WTC11 (cell line): ENCODE measurements around the gene DYNC1I2. TPM values are rescaled to one million over a fixed set of nuclear protein-coding genes. Genes with fewer than 3 reads are reported as not detected.

Source experiments
- ATAC-seq: fragments of 200-7000 bp; cut with Tn5 transposase; 2 replicates; pipeline ENCODE4 v1.10.0; 2021; ENCODE audit warnings: mild to moderate bottlenecking, moderate library complexity
- CTCF ChIA-PET: fragments of 300-600 bp; sonication (Branson Sonifier 250); formaldehyde crosslinking; loops from one replicate; lab custom pipeline; 2021; ENCODE audit warnings: antibody characterized with exemption; lab: Charles Lee
- POLR2A ChIA-PET: fragments of 350-600 bp; sonication (Branson Sonifier 250); formaldehyde crosslinking; loops from one replicate; lab custom pipeline; 2021; ENCODE audit warnings: antibody characterized with exemption; lab: Charles Lee
- DNase-seq: peaks from one replicate; pipeline ENCODE4 v3.0.0; 2021; ENCODE audit warnings: low spot score
- H3K27ac Mint-ChIP-seq: 2 replicates; pipeline ENCODE4 v1.8.0; 2021; ENCODE audit warnings: mixed read lengths
- H3K27me3 Mint-ChIP-seq: 2 replicates; pipeline ENCODE4 v1.8.0; 2021; ENCODE audit warnings: low read depth, mild to moderate bottlenecking, moderate library complexity, mixed read lengths
- H3K36me3 Mint-ChIP-seq: 2 replicates; pipeline ENCODE4 v1.8.0; 2021; ENCODE audit warnings: mixed read lengths
- H3K4me1 Mint-ChIP-seq: 2 replicates; pipeline ENCODE4 v1.8.0; 2022; ENCODE audit warnings: mixed read lengths
- H3K4me3 Mint-ChIP-seq: 2 replicates; pipeline ENCODE4 v1.8.0; 2021; ENCODE audit warnings: mild to moderate bottlenecking, moderate library complexity, mixed read lengths
- H3K9me3 Mint-ChIP-seq: 2 replicates; pipeline ENCODE4 v1.8.0; 2021; ENCODE audit warnings: mixed read lengths
- ELF4 ChIP-seq: sonication (generic); formaldehyde crosslinking; IDR thresholded peaks from 2 replicates; pipeline ENCODE4 v1.8.1; 2022; ENCODE audit warnings: low read depth, mild to moderate bottlenecking, moderate library complexity, missing genetic modification reagents
- EMX1 ChIP-seq: fragments of 250-450 bp; sonication (Bioruptor Pico); IDR thresholded peaks from 2 replicates; pipeline ENCODE4 v1.8.0; 2021; ENCODE audit warnings: mild to moderate bottlenecking
- FOXK1 ChIP-seq: sonication (generic); formaldehyde crosslinking; IDR thresholded peaks from 2 replicates; pipeline ENCODE4 v1.8.0; 2022; ENCODE audit warnings: mild to moderate bottlenecking, moderate library complexity, missing genetic modification reagents
- GABPB1 ChIP-seq: sonication (generic); formaldehyde crosslinking; IDR thresholded peaks from 2 replicates; pipeline ENCODE4 v1.8.1; 2023; ENCODE audit warnings: mild to moderate bottlenecking, missing genetic modification reagents
- GTF2I ChIP-seq: fragments of 250-450 bp; sonication (Bioruptor Pico); conservative IDR thresholded peaks from 2 replicates; pipeline ENCODE4 v1.4.0; 2021; ENCODE audit warnings: mild to moderate bottlenecking
- HMGA2 ChIP-seq: fragments of 250-450 bp; sonication (Bioruptor Pico); IDR thresholded peaks from 2 replicates; pipeline ENCODE4 v1.4.0; 2021; ENCODE audit warnings: mild to moderate bottlenecking, moderate library complexity
- JAZF1 ChIP-seq: fragments of 250-450 bp; sonication (Bioruptor Pico); IDR thresholded peaks from 2 replicates; pipeline ENCODE4 v1.9.0; 2021; ENCODE audit warnings: moderate library complexity, mild to moderate bottlenecking, inconsistent platforms
- JUN ChIP-seq: sonication (generic); formaldehyde crosslinking; IDR thresholded peaks from 2 replicates; pipeline ENCODE4 v1.8.0; 2023; ENCODE audit warnings: mild to moderate bottlenecking, missing genetic modification reagents
- MXD4 ChIP-seq: fragments of 250-450 bp; sonication (Bioruptor Pico); IDR thresholded peaks from 2 replicates; pipeline ENCODE4 v1.8.0; 2021; ENCODE audit warnings: mild to moderate bottlenecking, moderate library complexity, borderline replicate concordance
- NFYB ChIP-seq: sonication (generic); formaldehyde crosslinking; conservative IDR thresholded peaks from 2 replicates; pipeline ENCODE4 v1.8.0; 2022; ENCODE audit warnings: low read depth, missing genetic modification reagents
- NR2C2 ChIP-seq: sonication (generic); formaldehyde crosslinking; IDR thresholded peaks from 2 replicates; pipeline ENCODE4 v1.8.0; 2022; ENCODE audit warnings: mild to moderate bottlenecking, missing genetic modification reagents
- ZNF671 ChIP-seq: fragments of 250-450 bp; sonication (Bioruptor Pico); IDR thresholded peaks from 2 replicates; pipeline ENCODE4 v1.8.0; 2021; ENCODE audit warnings: mild to moderate bottlenecking
- total RNA-seq: library from RNA; stranded (reverse); gene quantifications from 3 replicates; pipeline ENCODE4 v1.2.3, GENCODE V29; 2021
- TF ChIP-seq, protein P1 (sequence below): sonication (generic); formaldehyde crosslinking; IDR thresholded peaks from 2 replicates; pipeline ENCODE4 v1.8.0; 2022; ENCODE audit warnings: mild to moderate bottlenecking, missing genetic modification reagents
- TF ChIP-seq, protein P2 (sequence below): sonication (generic); formaldehyde crosslinking; IDR thresholded peaks from 2 replicates; pipeline ENCODE4 v1.8.1; 2023; ENCODE audit warnings: mild to moderate bottlenecking, missing genetic modification reagents, borderline replicate concordance
- TF ChIP-seq, protein P3 (sequence below): sonication (generic); formaldehyde crosslinking; IDR thresholded peaks from 2 replicates; pipeline ENCODE4 v1.8.1; 2022; ENCODE audit warnings: missing genetic modification reagents, borderline replicate concordance
- TF ChIP-seq, protein P4 (sequence below): sonication (generic); formaldehyde crosslinking; IDR thresholded peaks from 2 replicates; pipeline ENCODE4 v1.8.0; 2023; ENCODE audit warnings: missing genetic modification reagents
- TF ChIP-seq, protein P5 (sequence below): sonication (generic); formaldehyde crosslinking; IDR thresholded peaks from 2 replicates; pipeline ENCODE4 v1.8.1; 2022; ENCODE audit warnings: mild to moderate bottlenecking, moderate library complexity, missing genetic modification reagents
- TF ChIP-seq, protein P6 (sequence below): sonication (generic); formaldehyde crosslinking; conservative IDR thresholded peaks from 2 replicates; pipeline ENCODE4 v1.8.1; 2023; ENCODE audit warnings: mild to moderate bottlenecking, low read depth, missing genetic modification reagents, moderate library complexity
- TF ChIP-seq, protein P7 (sequence below): sonication (generic); formaldehyde crosslinking; IDR thresholded peaks from 2 replicates; pipeline ENCODE4 v1.8.1; 2023; ENCODE audit warnings: mild to moderate bottlenecking, missing genetic modification reagents

Gene DYNC1I2
- total RNA-seq, 1 experiment from 2014 or later: 73.7 TPM

DNA sequence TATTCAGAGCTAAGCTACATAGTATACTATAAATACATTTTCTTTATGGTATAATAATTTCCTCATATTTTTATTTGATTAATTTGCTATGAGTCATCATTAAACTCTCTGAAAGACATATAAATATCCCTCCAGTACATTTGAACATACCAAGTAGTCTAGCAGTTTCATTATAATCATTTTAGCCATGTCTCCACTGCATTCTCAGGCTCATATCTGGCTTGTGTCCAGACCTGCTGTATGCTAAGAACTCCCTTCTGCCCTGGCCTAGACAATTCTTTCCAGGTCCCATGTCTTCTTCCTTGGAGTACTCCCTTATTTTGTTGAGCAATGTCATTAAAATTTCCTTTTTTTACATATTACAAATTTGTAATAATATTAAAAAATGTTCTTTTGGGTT, 16.6 kb upstream of the DYNC1I2 start:
- ATAC-seq: no peak
- Mint-ChIP-seq H3K27me3 (no peaks in the 10 kb centered on the region), H3K27ac (no peak overlapping the region), H3K4me1 (peaks cover 20% of the 10 kb centered on the region), H3K9me3 (no peaks in the 10 kb centered on the region), H3K4me3 (no peak overlapping the region), H3K36me3 (no peaks in the 10 kb centered on the region)
- ChIA-PET CTCF (interaction anchor here (1.1 kb wide), 1 partner anchor 9 kb away, joined by 3 read pairs; no protein-coding TSS in a partner anchor), POLR2A (no interaction called here)
- TF ChIP-seq JAZF1 (CRISPR knock-in tag): no peak
- TF ChIP-seq FOXK1 (CRISPR knock-in tag): no peak
- no peak for TF ChIP-seq EMX1 (CRISPR knock-in tag)
- DNase-seq: no peak

DNA sequence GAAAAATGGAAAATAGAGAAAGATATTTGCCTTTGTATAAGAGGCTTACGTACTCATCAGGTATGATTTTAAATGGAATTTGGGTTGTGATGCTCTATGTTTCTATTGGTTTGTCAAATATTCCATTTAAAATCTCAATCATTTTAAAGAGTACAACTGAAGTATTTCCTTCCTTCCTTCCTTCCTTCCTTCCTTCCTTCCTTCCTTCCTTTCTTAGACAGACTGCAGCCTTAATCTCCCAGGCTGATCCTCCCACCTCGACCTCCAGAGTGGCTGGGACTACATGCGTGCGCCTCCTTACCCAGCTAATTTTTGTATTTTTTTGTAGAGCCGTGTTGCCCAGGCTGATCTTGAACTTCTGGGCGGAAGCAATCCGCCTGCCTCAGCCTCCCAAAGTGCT, 15.4 kb upstream of the DYNC1I2 start:
- Mint-ChIP-seq H3K4me1 (peaks cover 20% of the 10 kb centered on the region), H3K4me3 (no peak overlapping the region), H3K27ac (no peak overlapping the region), H3K36me3 (no peaks in the 10 kb centered on the region), H3K27me3 (no peaks in the 10 kb centered on the region), H3K9me3 (no peaks in the 10 kb centered on the region)
- DNase-seq (no peak), ATAC-seq (no peak)
- CTCF ChIA-PET: no interaction called here
- TF ChIP-seq, protein P1, sequence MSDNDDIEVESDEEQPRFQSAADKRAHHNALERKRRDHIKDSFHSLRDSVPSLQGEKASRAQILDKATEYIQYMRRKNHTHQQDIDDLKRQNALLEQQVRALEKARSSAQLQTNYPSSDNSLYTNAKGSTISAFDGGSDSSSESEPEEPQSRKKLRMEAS (CRISPR knock-in tag): no peak
- TF ChIP-seq HMGA2 (CRISPR knock-in tag): no peak
- TF ChIP-seq, protein P2, sequence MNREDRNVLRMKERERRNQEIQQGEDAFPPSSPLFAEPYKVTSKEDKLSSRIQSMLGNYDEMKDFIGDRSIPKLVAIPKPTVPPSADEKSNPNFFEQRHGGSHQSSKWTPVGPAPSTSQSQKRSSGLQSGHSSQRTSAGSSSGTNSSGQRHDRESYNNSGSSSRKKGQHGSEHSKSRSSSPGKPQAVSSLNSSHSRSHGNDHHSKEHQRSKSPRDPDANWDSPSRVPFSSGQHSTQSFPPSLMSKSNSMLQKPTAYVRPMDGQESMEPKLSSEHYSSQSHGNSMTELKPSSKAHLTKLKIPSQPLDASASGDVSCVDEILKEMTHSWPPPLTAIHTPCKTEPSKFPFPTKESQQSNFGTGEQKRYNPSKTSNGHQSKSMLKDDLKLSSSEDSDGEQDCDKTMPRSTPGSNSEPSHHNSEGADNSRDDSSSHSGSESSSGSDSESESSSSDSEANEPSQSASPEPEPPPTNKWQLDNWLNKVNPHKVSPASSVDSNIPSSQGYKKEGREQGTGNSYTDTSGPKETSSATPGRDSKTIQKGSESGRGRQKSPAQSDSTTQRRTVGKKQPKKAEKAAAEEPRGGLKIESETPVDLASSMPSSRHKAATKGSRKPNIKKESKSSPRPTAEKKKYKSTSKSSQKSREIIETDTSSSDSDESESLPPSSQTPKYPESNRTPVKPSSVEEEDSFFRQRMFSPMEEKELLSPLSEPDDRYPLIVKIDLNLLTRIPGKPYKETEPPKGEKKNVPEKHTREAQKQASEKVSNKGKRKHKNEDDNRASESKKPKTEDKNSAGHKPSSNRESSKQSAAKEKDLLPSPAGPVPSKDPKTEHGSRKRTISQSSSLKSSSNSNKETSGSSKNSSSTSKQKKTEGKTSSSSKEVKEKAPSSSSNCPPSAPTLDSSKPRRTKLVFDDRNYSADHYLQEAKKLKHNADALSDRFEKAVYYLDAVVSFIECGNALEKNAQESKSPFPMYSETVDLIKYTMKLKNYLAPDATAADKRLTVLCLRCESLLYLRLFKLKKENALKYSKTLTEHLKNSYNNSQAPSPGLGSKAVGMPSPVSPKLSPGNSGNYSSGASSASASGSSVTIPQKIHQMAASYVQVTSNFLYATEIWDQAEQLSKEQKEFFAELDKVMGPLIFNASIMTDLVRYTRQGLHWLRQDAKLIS (CRISPR knock-in tag): no peak
- TF ChIP-seq ELF4 (CRISPR knock-in tag): no peak
- TF ChIP-seq, protein P3, sequence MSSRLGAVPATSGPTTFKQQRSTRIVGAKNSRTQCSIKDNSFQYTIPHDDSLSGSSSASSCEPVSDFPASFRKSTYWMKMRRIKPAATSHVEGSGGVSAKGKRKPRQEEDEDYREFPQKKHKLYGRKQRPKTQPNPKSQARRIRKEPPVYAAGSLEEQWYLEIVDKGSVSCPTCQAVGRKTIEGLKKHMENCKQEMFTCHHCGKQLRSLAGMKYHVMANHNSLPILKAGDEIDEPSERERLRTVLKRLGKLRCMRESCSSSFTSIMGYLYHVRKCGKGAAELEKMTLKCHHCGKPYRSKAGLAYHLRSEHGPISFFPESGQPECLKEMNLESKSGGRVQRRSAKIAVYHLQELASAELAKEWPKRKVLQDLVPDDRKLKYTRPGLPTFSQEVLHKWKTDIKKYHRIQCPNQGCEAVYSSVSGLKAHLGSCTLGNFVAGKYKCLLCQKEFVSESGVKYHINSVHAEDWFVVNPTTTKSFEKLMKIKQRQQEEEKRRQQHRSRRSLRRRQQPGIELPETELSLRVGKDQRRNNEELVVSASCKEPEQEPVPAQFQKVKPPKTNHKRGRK (CRISPR knock-in tag): no peak
- TF ChIP-seq, protein P4, sequence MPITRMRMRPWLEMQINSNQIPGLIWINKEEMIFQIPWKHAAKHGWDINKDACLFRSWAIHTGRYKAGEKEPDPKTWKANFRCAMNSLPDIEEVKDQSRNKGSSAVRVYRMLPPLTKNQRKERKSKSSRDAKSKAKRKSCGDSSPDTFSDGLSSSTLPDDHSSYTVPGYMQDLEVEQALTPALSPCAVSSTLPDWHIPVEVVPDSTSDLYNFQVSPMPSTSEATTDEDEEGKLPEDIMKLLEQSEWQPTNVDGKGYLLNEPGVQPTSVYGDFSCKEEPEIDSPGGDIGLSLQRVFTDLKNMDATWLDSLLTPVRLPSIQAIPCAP (CRISPR knock-in tag): no peak
- TF ChIP-seq NFYB (CRISPR knock-in tag): no peak
- TF ChIP-seq ZNF671 (CRISPR knock-in tag): no peak
- TF ChIP-seq, protein P5, sequence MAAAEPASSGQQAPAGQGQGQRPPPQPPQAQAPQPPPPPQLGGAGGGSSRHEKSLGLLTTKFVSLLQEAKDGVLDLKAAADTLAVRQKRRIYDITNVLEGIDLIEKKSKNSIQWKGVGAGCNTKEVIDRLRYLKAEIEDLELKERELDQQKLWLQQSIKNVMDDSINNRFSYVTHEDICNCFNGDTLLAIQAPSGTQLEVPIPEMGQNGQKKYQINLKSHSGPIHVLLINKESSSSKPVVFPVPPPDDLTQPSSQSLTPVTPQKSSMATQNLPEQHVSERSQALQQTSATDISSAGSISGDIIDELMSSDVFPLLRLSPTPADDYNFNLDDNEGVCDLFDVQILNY (CRISPR knock-in tag): no peak
- TF ChIP-seq JUN (CRISPR knock-in tag): no peak
- TF ChIP-seq, protein P6, sequence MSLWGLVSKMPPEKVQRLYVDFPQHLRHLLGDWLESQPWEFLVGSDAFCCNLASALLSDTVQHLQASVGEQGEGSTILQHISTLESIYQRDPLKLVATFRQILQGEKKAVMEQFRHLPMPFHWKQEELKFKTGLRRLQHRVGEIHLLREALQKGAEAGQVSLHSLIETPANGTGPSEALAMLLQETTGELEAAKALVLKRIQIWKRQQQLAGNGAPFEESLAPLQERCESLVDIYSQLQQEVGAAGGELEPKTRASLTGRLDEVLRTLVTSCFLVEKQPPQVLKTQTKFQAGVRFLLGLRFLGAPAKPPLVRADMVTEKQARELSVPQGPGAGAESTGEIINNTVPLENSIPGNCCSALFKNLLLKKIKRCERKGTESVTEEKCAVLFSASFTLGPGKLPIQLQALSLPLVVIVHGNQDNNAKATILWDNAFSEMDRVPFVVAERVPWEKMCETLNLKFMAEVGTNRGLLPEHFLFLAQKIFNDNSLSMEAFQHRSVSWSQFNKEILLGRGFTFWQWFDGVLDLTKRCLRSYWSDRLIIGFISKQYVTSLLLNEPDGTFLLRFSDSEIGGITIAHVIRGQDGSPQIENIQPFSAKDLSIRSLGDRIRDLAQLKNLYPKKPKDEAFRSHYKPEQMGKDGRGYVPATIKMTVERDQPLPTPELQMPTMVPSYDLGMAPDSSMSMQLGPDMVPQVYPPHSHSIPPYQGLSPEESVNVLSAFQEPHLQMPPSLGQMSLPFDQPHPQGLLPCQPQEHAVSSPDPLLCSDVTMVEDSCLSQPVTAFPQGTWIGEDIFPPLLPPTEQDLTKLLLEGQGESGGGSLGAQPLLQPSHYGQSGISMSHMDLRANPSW (CRISPR knock-in tag): no peak
- TF ChIP-seq MXD4 (CRISPR knock-in tag): no peak
- TF ChIP-seq NR2C2: no peak
- no peak for TF ChIP-seq GABPB1 (CRISPR knock-in tag)
- TF ChIP-seq GTF2I: no peak
- TF ChIP-seq, protein P7, sequence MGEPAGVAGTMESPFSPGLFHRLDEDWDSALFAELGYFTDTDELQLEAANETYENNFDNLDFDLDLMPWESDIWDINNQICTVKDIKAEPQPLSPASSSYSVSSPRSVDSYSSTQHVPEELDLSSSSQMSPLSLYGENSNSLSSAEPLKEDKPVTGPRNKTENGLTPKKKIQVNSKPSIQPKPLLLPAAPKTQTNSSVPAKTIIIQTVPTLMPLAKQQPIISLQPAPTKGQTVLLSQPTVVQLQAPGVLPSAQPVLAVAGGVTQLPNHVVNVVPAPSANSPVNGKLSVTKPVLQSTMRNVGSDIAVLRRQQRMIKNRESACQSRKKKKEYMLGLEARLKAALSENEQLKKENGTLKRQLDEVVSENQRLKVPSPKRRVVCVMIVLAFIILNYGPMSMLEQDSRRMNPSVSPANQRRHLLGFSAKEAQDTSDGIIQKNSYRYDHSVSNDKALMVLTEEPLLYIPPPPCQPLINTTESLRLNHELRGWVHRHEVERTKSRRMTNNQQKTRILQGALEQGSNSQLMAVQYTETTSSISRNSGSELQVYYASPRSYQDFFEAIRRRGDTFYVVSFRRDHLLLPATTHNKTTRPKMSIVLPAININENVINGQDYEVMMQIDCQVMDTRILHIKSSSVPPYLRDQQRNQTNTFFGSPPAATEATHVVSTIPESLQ (CRISPR knock-in tag): no peak
- TF ChIP-seq, all 79 proteins: peak for 0
- POLR2A ChIA-PET: no interaction called here
